Natural killer cell (primary cell): Measurements from ENCODE around the gene SPRED2. TPM values are rescaled to one million over a fixed set of nuclear protein-coding genes. Genes with fewer than 3 reads are reported as not detected.

Source experiments
- ATAC-seq, 3 donors: fragments of 150-1000 bp in 2 of 3; fragments of 200-7000 bp in 1 of 3; cut with Tn5 transposase; 1 replicate in 1 of 3; 2 replicates in 2 of 3; pipeline ENCODE4 v1.10.0; 2021; ENCODE audit warnings: mild to moderate bottlenecking in 2 of 3, moderate library complexity in 2 of 3
- DNase-seq, 2 donors: peaks; one replicate each; pipeline versions ENCODE4 v3.0.0 to v3.0.0-alpha.2; 2013 to 2021; ENCODE audit warnings: mixed read lengths in 1 of 2
- H3K27ac ChIP-seq: one replicate; pipeline ENCODE4 v1.5.1; 2013; ENCODE audit warnings: mild to moderate bottlenecking, low read length
- H3K27me3 ChIP-seq: one replicate; pipeline ENCODE4 v1.6.1; 2013; ENCODE audit warnings: low read length; ENCODE audit not compliant: control insufficient read depth, insufficient read depth
- H3K36me3 ChIP-seq: one replicate; pipeline ENCODE4 v1.6.1; 2013; ENCODE audit warnings: low read length; ENCODE audit not compliant: control insufficient read depth, insufficient read depth
- H3K4me1 ChIP-seq: one replicate; pipeline ENCODE4 v1.6.1; 2013; ENCODE audit warnings: low read length; ENCODE audit not compliant: control insufficient read depth, insufficient read depth
- H3K4me3 ChIP-seq: one replicate; pipeline ENCODE4 v1.5.1; 2013; ENCODE audit warnings: low read length
- H3K9me3 ChIP-seq: one replicate; pipeline ENCODE4 v1.6.1; 2013; ENCODE audit warnings: low read length; ENCODE audit not compliant: control insufficient read depth, insufficient read depth
- H3K27ac Mint-ChIP-seq, 2 donors: one replicate each; pipeline ENCODE4 v1.8.0; 2022; ENCODE audit warnings: mild to moderate bottlenecking in 2 of 2, mixed read lengths in 2 of 2, moderate library complexity in 1 of 2
- H3K27me3 Mint-ChIP-seq, 2 donors: one replicate each; pipeline ENCODE4 v1.8.0; 2022; ENCODE audit warnings: low read depth in 2 of 2, mixed read lengths in 2 of 2
- H3K36me3 Mint-ChIP-seq: one replicate; pipeline ENCODE4 v1.8.0; 2022; ENCODE audit warnings: mixed read lengths
- H3K4me1 Mint-ChIP-seq, 2 donors: one replicate each; pipeline ENCODE4 v1.8.0; 2022; ENCODE audit warnings: mixed read lengths in 2 of 2
- H3K4me3 Mint-ChIP-seq: one replicate; pipeline ENCODE4 v1.8.0; 2022; ENCODE audit warnings: mild to moderate bottlenecking, moderate library complexity, mixed read lengths
- H3K9me3 Mint-ChIP-seq, 2 donors: one replicate each; pipeline ENCODE4 v1.8.0; 2022; ENCODE audit warnings: mixed read lengths in 2 of 2
- CTCF ChIP-seq: fragments of 200-600 bp; IDR thresholded peaks from one replicate; pipeline ENCODE4 v1.8.0; 2022; ENCODE audit warnings: antibody characterized with exemption
- WGBS: methylation state at CpG from one replicate; pipeline ENCODE4 v1.1.7; 2013; ENCODE audit warnings: missing lambda C conversion rate; ENCODE audit not compliant: insufficient coverage; 5-methylcytosine and 5-hydroxymethylcytosine counted together
- intact Hi-C: fragments of 100-400 bp; cut with micrococcal nuclease; formaldehyde crosslinking; loops from one replicate; pipeline ENCODE4 v1.14.2; 2022
- total RNA-seq, 4 donors: library from RNA; stranded (reverse); fragments of 120-200 nt in 1 of 4; gene quantifications; one replicate each; pipeline versions ENCODE4 v1.2.3 to v1.2.4, GENCODE V29; 2013 to 2022

SPRED2 gene
- total RNA-seq, 3 donors from 2014 or later (not counting 1 experiment from before 2014, with no cell fraction given) = 3.8 to 8.6 (median 8.3) TPM

- no peak for TF ChIP-seq CTCF
- Mint-ChIP-seq H3K27me3 (no peaks in the 10 kb centered on the region), H3K4me3 (no peak overlapping the region), H3K9me3 (no peaks in the 10 kb centered on the region), H3K36me3 (no peaks in the 10 kb centered on the region), H3K4me1 (peaks cover 5 to 11% of the 10 kb centered on the region in 2 donors), H3K27ac (peak overlapping the region; percentile 39 to 72)
- Histone ChIP-seq H3K36me3 (peaks cover 6% of the 10 kb centered on the region), H3K4me1 (no peaks in the 10 kb centered on the region), H3K4me3 (no peak overlapping the region), H3K27me3 (no peaks in the 10 kb centered on the region), H3K27ac (no peak overlapping the region), H3K9me3 (no peaks in the 10 kb centered on the region)
- no peak for ATAC-seq
- intact Hi-C loops = no loop called here
- 85% methylated on average over 5 of the region's 5 CpGs for WGBS
- DNase-seq = no peak
Observed at GRCh38 chr2:65277791-65278483, 154.5 kb downstream of the SPRED2 start.

DNA sequence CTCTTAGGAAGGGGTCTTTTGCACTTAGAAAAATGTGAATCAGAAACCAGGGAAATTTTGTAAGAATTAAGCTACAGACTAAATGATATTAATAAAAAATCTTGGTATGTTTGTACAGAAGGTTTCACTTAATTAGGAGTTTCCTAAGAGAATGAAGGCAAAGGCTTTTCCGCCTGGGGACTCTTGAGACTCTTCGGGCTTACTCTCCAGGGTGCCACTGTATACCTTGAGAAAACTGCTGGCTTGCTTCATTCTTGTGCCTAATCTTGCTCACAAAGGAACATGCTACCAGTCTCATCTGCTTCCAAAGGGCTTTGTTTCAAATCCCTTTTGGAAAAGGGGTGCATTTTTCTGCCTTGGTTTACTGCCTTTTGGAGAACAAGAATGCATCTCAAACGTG is 155.3 kb downstream of the SPRED2 start:
- Mint-ChIP-seq H3K36me3 (no peaks in the 10 kb centered on the region), H3K4me1 (peaks cover 5 to 11% of the 10 kb centered on the region in 2 donors), H3K27me3 (no peaks in the 10 kb centered on the region), H3K9me3 (no peaks in the 10 kb centered on the region), H3K4me3 (no peak overlapping the region), H3K27ac (peak overlapping the region in 1 of 2 donors; percentile 72)
- TF ChIP-seq CTCF = no peak
- H3K9me3 ChIP-seq = no peaks in the 10 kb centered on the region
- H3K4me1 ChIP-seq = no peaks in the 10 kb centered on the region
- 92% methylated on average over 3 of the region's 3 CpGs for WGBS
- H3K27me3 ChIP-seq = no peaks in the 10 kb centered on the region
- peaks cover 14% of the 10 kb centered on the region for H3K36me3 ChIP-seq
- intact Hi-C loops = no loop called here
- DNase-seq = no peak
- ATAC-seq = no peak
- no peak overlapping the region for H3K27ac ChIP-seq
- no peak overlapping the region for H3K4me3 ChIP-seq

GRCh38 chr2:65276609-65277008 is 155.8 kb downstream of the SPRED2 start:
- ATAC-seq = no peak
- Histone ChIP-seq H3K27ac (no peak overlapping the region), H3K27me3 (no peaks in the 10 kb centered on the region), H3K4me3 (no peak overlapping the region), H3K36me3 (peaks cover 17% of the 10 kb centered on the region), H3K4me1 (no peaks in the 10 kb centered on the region), H3K9me3 (no peaks in the 10 kb centered on the region)
- H3K27me3 Mint-ChIP-seq = no peaks in the 10 kb centered on the region
- H3K9me3 Mint-ChIP-seq = no peaks in the 10 kb centered on the region
- H3K4me3 Mint-ChIP-seq = no peak overlapping the region
- H3K36me3 Mint-ChIP-seq = no peaks in the 10 kb centered on the region
- H3K4me1 Mint-ChIP-seq = peaks cover 5 to 11% of the 10 kb centered on the region in 2 donors
- WGBS = 92% methylated on average over 5 of the region's 5 CpGs
- TF ChIP-seq CTCF = no peak
- peak overlapping the region; percentile 61 to 62 for H3K27ac Mint-ChIP-seq
- intact Hi-C loops = no loop called here
- DNase-seq = no peak
